Measurements from ENCODE around the gene RACGAP1.

- no peak for TF ChIP-seq CTCF (IDR thresholded peaks at IDR 0.05; ENCODE audit: low read length)
- no peak for TF ChIP-seq EZH2 (IDR thresholded peaks at IDR 0.05; ENCODE audit: borderline replicate concordance, low read length)
Observed at GRCh38 chr12:49944046-49944445, 81.2 kb downstream of the RACGAP1 start.
